A204.1 (cell line): ENCODE measurements around the gene AHDC1.

ENCODE experiments used
- FAIRE-seq: peaks from 2 replicates; lab custom pipeline; 2012; peaks lifted over from hg19 to GRCh38; lab: Jason Lieb, UNC

Gene AHDC1

DNA sequence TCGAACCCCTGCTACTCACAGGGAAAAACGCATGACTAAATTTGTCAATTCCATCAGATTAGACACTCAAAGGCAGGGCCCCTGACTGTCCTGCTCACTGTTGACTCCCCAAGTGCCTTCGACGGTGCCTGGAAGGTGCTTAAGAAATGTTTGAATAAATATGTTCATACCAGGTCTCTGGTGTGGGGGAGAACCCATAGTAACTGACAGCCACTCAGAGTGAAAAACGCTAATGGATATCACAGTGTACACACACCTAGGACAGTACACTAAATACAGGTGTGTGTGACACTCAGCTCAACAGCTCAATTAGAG lies 74.3 kb downstream of the AHDC1 start:
- FAIRE-seq: no peak

DNA sequence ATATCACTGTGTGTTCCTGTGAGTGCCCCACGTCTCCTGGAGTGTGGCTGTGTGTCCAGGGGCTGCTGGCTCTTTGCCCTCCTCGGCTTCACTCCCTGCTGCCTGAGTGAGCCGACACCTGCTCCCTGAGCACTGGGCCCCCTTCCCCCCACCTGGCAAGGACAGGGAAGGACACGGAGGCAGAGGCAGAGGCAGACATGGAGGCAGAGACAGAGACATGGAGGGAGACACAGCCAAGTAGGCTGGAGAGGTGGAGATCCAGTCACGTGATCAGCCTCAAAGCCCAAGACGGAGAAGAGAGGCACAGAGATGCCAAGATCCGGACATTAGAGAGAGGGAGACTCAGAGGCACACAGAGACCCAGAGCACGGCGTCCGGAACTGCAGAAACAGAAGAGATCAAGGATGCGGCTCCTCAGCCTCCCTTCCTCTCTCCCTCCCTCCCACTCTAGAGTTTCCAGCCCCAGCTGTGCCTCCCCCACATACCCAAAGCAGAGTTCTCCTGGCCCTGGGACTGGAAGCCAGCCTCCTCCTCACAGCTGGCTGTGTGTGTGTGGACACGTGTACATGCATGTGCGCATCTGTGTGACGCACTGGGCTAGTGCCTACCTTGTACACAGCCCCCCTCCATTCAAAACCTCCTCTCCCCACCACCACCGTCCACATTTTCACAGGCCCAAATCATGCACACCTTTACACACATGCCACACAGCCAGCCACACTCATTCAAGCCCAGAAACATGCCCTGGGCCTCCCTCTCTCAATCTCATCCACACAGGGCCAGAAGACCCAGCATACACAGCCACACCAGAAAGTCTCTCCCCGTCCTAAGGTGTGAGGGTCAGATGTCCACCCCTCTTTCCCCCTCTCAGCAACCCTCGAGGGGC lies 74.9 kb downstream of the AHDC1 start:
- FAIRE-seq: no peak

DNA sequence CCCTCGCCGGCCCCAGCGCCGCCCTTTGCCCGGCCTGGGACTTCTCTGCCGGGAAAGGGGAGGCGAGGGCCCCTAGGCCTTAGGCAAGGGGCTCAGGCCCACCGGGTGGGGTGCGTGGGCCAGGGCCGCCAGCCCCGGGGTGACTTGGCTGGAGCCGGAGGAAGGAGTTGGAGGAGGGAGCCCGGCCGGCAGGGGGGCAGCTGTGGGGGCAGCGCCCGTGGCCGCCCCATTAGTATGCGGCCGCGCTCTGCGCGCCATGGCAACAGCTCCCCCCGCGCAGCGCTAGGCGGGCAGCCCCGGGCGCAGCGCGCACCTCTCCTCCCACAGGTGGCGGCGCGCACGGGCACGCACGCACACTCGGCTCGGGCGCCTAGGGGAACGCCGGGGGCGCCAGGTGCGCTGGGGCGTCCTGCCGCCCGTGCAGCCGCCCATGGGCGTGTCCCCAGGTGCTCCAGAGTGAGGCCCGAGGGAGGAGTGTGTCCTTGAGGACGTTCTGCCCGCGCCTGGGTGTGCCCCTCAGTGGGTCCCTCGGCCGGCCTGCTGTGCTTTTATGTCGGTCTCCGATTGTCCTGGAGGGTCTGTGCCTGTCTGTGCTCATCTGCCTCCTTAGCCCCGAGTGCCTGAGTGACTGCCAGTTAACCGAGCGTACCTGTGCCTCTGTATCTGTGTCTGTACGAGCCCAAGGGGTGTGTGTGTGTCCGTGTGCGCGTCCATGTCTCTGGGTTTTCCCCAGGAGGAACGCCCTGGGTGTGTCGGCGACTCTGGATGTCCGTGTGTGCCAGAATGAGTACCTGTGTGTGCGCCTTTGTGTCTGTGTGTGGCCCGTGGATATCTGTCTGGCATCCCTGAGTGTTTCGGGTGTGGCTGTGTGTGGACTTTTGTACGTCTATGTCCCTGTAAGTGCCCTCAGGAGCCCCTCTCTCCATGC lies 75.8 kb downstream of the AHDC1 start:
- FAIRE-seq: no peak

DNA sequence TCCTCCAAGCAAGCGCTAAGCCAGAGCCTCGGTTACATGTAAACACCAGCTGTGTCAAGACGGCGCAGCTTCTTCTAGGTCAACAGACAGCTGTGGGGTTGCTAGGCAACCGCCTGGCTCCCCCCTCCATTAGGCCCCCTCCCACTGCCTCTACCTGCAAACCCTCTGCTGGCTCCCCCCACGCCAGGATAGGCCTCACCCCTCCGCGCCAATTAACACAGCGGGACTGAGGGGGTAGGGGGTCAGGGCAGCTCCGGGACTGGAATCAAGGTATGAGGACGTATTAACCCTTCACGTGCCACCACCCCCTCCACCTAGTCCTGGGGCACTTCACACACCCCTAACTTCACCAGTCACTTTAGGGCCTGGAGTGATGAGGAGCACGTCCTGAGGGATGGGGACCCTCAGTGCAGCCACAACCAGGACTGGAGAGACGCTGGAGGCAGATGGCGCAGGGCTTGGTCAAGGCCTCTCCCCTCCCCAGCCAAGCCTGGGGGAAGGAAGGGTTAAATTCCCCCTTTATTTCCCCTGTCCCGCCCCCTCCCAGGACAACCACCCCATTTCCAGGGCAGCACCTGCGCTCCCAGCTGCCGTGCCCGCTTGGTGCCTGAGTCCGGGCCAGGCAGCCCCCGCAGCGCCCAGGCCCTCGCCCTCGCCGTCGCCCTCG lies 76.6 kb downstream of the AHDC1 start:
- no peak for FAIRE-seq

DNA sequence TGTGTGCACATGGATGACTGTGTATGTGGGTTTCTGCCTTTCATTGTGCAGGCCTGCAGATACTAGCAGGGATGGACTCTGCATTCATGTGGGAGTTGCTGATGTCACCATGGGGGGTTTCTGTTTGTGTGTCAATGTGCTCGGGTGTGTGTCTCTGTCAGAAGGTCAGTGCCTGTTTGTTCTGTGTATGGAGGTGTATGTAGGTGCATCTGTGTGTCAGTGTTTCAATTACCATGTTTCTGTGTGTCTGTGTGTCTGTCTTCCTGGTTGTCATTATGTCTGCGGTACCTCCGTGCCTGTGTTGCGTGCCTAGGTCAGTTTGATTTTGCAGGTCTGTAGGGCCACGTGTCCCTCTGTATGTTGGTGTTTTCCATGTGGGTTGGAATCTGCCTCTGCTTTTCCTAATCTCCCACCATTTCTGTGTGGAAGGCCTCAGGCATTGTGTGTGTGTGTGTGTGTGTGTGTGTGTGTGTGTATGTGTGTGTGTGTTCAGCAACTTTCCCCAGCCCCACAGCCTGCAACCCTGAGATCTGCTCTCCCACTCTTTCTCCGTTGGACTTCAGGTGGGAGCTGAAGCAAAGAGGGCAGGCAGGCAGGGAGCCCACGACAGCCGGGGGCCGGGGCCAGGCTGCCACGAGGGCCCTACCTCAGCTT lies 77.2 kb downstream of the AHDC1 start:
- FAIRE-seq: no peak

DNA sequence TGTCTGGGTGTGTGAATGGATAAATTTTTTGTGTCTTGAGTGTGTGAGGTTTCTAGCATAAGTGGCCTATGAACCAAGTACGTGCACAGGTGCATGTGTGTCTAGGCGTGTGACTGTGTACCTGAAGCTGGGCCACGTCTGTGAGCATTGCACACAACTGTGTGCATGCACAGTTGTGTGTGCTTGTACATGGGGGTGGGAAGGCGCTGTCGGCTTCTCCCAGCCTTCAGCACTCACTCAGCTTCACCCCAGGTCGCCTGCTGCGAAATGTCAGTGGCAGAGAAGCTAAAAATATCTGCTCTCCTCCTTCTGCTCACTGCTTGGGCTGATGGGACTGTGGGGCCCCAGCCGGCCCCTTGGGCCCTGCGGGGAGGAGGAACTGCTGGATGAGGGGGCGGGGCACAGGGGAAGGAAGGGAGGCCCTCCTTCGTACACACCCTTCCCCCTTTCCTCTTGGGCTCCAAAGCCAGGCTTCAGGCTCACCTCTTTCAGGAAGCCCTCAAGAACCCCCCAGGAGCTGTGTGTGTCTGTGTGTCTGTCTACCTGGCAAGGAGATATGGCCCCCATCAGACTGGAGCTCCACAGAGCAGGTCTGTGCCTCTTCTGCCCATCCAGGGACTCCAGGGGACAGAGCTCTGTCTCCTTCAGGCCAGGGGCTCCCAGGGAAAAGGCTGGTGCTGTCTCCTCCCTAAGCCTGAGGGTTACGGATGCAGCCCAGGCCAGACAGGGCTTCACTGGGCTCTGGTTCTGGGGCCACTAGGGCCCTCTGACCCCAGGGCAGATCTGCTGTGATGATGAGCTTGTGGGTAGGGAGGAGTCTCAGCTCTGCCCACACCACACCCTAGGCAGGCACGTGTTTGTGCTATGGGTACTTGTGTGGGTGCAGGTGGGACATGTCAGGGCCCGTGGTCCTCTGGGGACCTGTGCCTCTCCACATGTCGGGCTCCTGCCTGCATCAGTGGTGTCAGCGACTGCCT lies 78.4 kb downstream of the AHDC1 start:
- no peak for FAIRE-seq

DNA sequence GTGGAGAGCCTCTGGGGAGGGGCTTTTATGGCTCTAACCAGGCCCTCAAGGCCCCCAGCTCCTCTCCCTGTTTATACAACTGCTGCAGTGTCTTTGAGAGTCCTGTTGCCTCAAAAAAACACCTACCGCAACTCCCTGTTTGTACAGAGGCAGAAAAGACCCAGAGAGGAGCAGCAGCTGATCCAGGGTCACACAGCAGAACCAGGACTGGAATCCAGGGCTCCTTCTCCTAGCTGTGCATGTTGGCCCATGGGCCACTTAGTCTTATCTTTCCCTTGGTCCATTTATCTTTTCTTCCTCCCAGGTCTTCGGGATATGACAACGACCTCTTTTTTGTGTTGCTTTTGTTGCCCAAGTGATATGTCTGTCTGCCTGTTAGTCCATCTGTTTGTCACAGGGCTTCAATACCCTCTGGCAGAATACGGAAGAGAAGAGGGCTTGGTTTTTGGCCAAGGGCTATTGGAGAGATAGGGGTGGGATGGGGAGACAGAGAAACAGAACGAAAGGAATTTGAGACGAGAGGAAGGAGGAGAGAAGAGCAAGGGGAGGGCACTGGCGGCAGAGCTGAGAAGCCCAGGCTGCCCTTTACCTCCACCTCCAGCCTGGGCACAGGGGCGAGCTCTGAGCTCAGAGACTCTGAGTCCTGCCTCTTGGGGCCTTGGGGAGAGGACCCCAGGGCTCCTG lies 80.5 kb downstream of the AHDC1 start:
- no peak for FAIRE-seq

DNA sequence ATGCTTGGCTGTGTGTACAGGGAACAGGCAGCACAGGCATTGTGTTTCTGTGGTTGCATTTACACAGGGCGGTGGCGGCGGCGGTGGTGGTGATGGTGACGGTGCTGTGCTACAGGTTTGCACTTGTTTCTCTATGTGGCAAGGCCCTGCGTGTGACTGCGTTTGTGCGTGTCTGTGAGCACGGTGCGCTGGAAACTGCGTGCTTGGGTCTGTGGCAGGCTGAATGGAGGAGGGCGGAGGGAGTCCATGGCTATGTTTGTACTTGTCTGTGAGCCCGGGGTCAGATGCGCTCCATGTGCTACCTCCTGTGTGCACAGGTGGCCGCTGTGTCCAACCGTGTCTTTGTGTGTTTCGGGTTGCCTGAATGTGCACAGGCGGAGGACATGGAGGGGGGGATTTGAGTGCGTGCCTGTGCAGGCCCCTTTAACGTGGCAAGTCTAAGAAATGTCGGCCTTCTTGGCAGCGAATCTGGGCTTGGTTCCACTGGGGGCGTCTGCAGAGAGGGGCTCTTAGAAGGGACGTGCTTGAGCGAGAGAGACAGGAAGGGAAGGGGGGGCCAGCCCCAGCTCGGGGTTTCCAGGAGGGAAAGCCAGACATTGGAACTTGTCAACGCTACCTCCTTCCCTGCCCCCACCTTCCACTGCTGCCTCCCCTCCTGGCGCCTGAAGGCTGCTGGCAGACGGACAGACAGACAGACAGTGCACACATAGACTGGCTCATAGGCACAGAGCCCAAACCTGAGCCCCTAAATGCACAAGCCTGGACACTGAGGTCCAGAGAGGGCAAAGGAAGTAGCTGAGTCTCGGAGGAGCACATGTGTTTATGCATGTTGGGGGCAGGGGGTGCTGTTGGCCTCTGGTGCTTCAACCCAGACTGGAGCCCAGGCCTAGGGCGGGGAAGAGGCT lies 81.3 kb downstream of the AHDC1 start:
- no peak for FAIRE-seq

DNA sequence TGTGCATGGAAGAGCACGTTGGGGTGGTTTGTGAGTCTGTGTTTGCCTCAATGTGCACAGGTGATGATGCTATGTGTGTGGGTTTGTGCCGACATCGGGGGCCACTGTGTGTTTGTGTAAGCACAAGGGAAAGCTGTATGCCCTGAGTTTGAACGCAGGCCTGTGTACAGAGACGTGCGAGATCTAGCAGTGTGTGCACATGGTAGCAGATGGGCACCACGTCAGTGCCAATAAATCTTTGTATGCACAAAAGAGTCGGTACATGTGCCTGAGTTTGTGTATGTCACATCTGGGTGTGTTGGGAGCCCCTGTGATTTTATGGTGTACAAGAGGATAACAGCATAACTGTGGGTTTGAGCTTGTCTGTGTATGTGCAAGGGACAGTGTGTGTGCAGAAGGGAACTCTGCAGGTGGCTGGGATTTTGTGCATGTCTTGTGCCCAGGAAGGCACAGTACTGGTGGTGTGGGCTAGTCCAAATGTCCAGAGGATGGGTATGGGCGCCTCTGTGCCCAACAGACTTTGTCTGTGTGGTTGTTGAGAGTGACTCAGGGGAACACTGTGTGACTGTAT lies 82.0 kb downstream of the AHDC1 start:
- no peak for FAIRE-seq

DNA sequence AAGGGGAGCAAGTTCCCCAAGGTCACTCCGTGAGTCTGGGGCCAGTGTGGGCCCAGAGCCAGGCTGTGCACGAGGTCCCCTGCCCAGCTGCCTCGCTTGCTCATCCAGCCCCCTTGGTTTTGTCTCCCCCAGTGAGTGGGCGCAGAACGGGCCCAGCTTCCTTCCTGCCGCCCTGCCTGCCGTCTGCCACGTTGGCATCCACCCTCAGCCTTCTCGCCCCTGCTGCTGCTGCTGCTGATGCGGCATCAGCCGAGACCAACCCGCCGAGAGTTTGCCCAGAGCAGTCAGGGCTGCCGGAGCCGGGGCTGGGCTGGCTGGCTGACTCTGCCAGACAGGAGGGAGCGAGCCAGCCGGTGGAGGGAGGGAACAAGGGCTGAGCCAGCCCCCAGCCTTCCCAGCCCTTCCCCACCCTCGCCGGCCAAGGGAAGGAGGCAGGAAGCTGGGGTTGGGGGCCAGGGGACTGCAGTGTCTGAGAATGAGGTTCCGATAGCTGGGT lies 82.6 kb downstream of the AHDC1 start:
- FAIRE-seq: no peak

DNA sequence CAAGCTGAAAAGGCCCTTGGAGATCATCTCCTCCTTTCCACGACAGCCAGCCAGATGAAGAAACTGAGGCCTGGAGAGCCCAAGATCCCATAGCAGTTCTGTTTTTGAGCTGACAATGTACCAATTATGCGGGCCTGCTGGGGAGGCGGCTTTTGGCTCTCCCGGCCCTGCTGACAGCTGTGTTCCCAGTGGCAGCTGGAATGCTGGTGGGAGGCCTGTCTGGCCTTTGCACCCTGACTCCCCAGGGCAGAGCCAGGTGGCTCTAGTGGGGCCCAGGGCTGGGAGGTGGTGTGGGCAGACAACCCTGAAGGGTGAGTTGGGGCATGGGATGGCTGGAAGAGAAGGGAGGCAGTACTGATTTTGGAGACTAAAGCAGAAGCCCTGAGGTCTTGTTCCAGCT lies 83.3 kb downstream of the AHDC1 start:
- no peak for FAIRE-seq

DNA sequence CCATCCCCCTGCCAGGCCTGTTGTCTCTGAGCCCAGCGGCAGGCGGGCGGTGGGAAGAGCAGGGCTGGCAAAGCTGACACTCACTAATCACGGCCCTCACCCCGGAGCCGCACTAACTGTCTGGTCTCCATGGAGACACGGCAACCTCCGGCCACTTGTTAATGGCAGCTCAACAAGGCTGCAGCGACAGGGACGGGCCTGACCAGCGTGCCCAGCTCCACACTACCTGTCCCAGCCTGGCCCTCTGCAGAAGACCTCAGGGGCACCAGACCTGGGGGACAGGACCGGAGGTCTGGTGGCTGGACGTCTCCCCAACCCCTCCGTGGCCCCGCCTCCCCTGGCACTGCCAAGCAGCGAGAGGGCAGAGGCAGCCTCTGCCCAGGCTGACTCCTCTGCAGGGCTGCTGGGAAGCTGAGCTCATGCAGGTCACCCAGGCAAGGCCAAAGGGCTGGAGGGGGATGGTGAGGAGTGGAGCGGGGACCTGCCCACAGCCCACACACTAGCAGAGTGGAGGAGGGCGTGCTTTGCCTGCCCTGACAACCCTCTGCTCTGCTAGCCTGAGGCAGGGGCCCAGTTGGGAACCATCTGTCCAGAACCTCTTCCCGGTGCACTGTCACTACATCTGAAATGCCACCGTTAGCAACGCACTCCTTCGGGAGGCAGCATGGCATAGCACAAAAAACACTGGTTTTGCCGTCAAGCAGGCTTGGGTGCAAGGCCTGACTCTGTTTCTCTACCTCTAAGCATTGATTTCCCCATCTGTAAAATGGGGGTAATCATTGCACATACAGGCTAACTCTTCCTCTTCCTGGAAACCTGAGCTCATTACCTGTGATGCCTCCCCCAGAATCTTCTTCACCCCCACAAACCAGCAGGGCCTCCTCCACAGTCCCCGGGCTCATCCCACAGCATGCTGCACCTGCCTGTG lies 84.3 kb downstream of the AHDC1 start:
- FAIRE-seq: no peak

DNA sequence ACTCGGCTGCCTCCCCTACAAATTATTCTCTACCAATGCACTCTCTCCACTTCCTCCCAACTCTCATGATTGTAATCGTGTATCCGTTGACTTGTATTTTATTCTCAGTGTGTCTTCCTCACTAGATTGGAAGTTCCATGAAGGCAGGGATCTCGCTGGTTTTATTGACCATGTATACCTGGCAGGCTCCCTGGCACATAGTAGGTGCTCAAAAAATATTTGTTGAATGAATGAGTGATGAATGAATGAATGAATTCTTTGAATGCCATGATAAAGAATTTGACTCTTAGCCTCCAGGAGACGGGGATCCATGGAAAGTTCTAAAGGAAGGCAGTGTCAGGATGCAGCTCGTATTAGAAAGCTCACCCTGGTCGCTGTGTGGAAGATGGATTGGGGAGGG lies 85.1 kb downstream of the AHDC1 start:
- FAIRE-seq: no peak

DNA sequence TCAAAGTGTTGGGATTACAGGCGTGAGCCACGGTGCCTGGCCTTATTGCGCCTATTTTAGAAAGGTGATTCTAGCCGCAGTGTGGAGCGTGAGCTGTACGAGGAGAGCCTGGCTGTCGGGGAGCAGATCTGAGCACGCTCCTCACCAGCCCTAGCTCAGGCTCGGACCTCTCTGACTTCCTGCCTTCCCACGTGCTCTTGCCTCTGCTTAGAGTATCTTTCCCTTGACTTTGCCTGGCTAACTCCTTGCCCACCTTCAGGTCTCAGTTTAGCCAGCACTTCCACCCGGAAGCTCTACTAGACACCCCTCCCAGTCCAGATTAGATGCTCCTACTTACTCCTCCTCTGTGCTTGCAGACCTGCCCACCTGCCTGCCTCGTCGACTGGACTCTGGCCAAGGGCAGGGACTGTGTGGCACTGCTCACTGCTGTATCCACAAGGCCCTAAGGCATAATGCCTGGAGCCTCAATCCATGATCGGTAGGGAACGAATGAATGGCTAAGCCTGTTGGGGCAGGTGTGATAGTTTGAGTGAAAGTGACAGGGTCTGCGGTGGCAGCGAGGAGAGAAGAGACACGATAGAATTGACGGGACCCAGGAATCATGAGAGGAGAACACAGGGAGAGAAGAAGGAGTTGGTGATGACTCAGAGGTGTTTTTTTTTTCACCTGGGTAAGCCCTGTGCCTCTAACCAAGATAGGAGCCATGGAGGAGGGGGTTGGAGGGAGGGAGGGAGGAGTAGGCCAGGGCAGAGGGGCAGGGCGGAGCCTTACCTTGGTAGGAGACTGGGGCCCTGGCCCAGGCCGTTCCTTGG lies 85.8 kb downstream of the AHDC1 start:
- no peak for FAIRE-seq

DNA sequence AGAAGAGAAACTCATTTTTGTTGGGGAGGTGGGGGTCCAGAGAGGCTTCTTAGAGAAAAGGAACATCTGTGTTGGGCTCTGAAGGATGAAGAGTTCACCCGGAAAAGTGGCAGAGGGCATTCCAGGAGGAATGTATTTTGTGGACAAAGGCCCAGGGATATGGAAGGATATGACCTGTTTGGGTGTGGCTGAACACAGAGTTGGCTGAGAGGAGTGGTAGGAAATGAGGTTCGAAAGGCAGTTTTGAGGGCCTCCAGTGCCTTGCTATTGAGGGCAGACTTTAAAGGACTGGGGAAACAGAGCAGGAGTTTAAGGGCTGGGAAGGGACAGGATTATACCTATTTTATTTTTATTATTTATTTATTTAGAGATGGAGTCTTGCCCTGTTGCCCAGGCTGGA lies 86.6 kb downstream of the AHDC1 start:
- FAIRE-seq: no peak

DNA sequence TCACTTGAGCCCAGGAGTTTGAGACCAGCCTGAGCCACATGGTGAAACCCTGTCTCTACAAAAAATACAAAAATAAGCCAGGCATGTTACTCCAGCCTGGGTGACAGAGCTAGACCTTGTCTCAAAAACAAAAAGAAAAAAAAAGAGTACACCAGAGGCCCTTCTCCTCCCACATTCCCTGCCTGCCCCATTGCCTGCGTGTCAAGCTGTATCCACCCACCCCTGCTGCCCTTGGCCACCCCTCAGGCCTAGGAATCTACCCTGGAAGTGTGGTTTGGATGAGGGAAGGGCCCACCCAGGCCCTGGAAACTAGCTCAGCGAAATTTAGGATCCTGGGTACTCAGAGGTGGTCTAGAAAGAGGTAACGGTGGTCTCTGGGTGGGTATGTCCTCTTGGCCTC lies 88.3 kb downstream of the AHDC1 start:
- FAIRE-seq: no peak

DNA sequence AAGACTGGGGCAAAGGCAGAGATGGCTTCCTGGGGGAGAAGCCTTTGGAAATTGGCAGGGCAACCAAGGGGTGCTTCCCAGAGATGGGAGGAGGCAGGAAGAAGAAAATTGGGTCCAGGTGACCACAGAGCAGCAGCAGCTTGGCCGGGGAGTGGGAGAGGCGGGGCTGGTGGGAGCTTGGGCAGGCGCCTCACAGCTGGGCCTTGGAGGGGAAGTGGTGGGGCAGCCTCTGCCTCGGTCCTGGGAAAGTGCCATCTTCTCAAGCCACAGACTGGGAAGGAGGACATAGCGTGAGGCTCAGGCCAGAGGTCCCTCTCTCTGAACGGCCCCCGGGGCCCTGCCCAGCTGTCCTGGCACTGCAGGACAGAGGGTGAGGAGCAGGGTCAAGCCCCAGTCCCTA lies 90.0 kb downstream of the AHDC1 start:
- FAIRE-seq: no peak
